Neural crest cell (in vitro differentiated cells): Measurements from ENCODE around the gene ADGRG1. TPM values are rescaled to one million over a fixed set of nuclear protein-coding genes. Genes with fewer than 3 reads are reported as not detected.

ENCODE experiments used
- DNase-seq: peaks from one replicate; pipeline ENCODE4 v3.0.0; 2021; ENCODE audit warnings: low read depth, mixed read lengths, low spot score
- H3K27ac Mint-ChIP-seq: one replicate; pipeline ENCODE4 v1.8.0; 2021; ENCODE audit warnings: mild to moderate bottlenecking, mixed read lengths; ENCODE audit not compliant: unreplicated experiment
- H3K27me3 Mint-ChIP-seq: 2 replicates; pipeline ENCODE4 v1.8.0; 2021; ENCODE audit warnings: low read depth, mild to moderate bottlenecking, mixed read lengths
- H3K36me3 Mint-ChIP-seq: 2 replicates; pipeline ENCODE4 v1.8.0; 2021; ENCODE audit warnings: low read depth, mild to moderate bottlenecking, mixed read lengths
- H3K4me1 Mint-ChIP-seq: 2 replicates; pipeline ENCODE4 v1.8.0; 2021; ENCODE audit warnings: mixed read lengths
- H3K4me3 Mint-ChIP-seq: one replicate; pipeline ENCODE4 v1.8.0; 2021; ENCODE audit warnings: mild to moderate bottlenecking, mixed read lengths
- H3K9me3 Mint-ChIP-seq: 2 replicates; pipeline ENCODE4 v1.8.0; 2021; ENCODE audit warnings: mixed read lengths
- CTCF ChIP-seq: fragments of 200-600 bp; sonication (generic); conservative IDR thresholded peaks from 2 replicates; pipeline ENCODE4 v1.5.0; 2021; ENCODE audit warnings: antibody characterized with exemption, mild to moderate bottlenecking
- total RNA-seq: library from RNA; stranded (reverse); gene quantifications from 2 replicates; pipeline ENCODE4 v1.2.1, GENCODE V29; 2021

Gene ADGRG1
- total RNA-seq, 1 donor from 2014 or later: 58.5 TPM

- no peaks in the 10 kb centered on the region for H3K9me3 Mint-ChIP-seq
- TF ChIP-seq CTCF: no peak
- H3K4me3 Mint-ChIP-seq: no peak overlapping the region
- peaks cover 17% of the 10 kb centered on the region for H3K4me1 Mint-ChIP-seq
- DNase-seq: no peak
- no peaks in the 10 kb centered on the region for H3K27me3 Mint-ChIP-seq
- no peak overlapping the region for H3K27ac Mint-ChIP-seq
- peaks cover 6% of the 10 kb centered on the region for H3K36me3 Mint-ChIP-seq
These were observed 19.7 kb downstream of the ADGRG1 start for GRCh38 chr16:57648125-57648524.

- H3K27ac Mint-ChIP-seq: no peak overlapping the region
- peak; percentile 95 for DNase-seq
- H3K9me3 Mint-ChIP-seq: no peaks in the 10 kb centered on the region
These were observed 20.4 kb downstream of the ADGRG1 start for GRCh38 chr16:57648581-57649442.

GRCh38 chr16:57649443-57649751 is 21.0 kb downstream of the ADGRG1 start:
- Mint-ChIP-seq H3K27me3 (no peaks in the 10 kb centered on the region), H3K4me1 (peaks cover 23% of the 10 kb centered on the region), H3K27ac (no peak overlapping the region), H3K36me3 (peaks cover 6% of the 10 kb centered on the region), H3K9me3 (no peaks in the 10 kb centered on the region), H3K4me3 (no peak overlapping the region)
- no peak for DNase-seq
- TF ChIP-seq CTCF: no peak

More at GRCh38 chr16:57648581-57649442, 20.4 kb downstream of the ADGRG1 start:
- Mint-ChIP-seq H3K4me1 (peaks cover 22% of the 10 kb centered on the region), H3K27me3 (no peaks in the 10 kb centered on the region), H3K4me3 (no peak overlapping the region), H3K36me3 (peaks cover 6% of the 10 kb centered on the region)
- peak; percentile 100 for TF ChIP-seq CTCF

GRCh38 chr16:57649846-57650245 is 21.4 kb downstream of the ADGRG1 start:
- H3K27ac Mint-ChIP-seq: no peak overlapping the region
- TF ChIP-seq CTCF: no peak
- no peak for DNase-seq
- H3K36me3 Mint-ChIP-seq: peaks cover 6% of the 10 kb centered on the region
- H3K4me3 Mint-ChIP-seq: no peak overlapping the region
- no peaks in the 10 kb centered on the region for H3K9me3 Mint-ChIP-seq
- H3K27me3 Mint-ChIP-seq: no peaks in the 10 kb centered on the region
- peaks cover 23% of the 10 kb centered on the region for H3K4me1 Mint-ChIP-seq

GRCh38 chr16:57651344-57652333 is 23.2 kb downstream of the ADGRG1 start:
- DNase-seq: no peak
- no peak for TF ChIP-seq CTCF
- Mint-ChIP-seq H3K4me1 (peaks cover 17% of the 10 kb centered on the region), H3K9me3 (no peaks in the 10 kb centered on the region), H3K27me3 (no peaks in the 10 kb centered on the region), H3K4me3 (no peak overlapping the region), H3K27ac (peak overlapping the region; percentile 63), H3K36me3 (peaks cover 6% of the 10 kb centered on the region)
